Measurements from ENCODE around the gene POLR3K.
"Not testable (repeated sequence)": the region's sequence is repeated elsewhere in the genome, so short reads cannot be mapped to it uniquely, and the experiment has no call there.

POLR3K gene

GRCh38 chr16:42069-42457, 11.3 kb downstream of the POLR3K start:
- DNase-seq = no peak

GRCh38 chr16:41439-42068, 11.9 kb downstream of the POLR3K start:
- no peak for DNase-seq

DNA sequence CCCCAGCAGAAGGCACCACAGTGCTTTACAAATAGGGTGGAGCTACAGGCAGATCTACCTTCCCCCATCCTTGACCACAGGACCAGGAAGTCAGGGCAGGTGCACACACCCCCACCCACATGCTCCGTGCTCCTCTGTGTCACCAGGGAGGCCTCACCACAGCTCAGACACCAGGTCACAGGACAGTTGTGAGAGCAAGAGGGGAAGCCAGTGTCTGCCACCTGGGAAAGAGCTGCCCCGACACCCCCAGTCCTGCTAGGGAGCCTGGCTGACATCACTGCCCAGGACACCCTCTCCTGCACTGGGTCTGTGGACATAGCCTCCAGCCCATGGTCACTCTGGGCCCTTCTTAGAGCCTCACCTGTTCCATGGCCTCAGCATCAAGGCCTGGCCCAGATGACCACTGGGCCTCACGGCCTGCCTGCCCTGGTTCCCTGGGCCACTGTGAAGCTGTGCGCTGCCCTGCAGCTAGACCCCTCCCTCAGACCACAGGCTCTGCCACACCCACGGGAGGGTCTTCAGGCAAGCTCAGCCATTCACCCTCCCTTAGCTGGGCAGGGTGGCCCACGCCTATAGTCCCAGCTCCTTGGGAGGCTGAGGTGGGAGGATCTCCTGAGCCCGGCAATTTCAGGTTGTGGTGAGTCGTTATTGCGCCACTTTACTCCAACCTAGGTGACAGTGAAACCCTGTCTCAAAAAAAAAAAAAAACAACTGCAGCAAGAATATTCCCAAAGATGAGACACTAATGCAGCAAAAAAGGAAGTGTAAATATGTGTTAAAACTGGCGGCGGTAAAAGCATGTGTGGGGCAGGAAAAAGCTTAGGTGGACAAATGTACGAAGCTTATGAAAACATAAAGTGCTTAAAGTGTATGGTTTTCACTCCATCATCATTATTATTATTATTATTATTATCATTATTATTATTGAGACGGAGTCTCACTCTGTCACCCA, 14.2 kb downstream of the POLR3K start:
- peak; percentile 70 for DNase-seq

DNA sequence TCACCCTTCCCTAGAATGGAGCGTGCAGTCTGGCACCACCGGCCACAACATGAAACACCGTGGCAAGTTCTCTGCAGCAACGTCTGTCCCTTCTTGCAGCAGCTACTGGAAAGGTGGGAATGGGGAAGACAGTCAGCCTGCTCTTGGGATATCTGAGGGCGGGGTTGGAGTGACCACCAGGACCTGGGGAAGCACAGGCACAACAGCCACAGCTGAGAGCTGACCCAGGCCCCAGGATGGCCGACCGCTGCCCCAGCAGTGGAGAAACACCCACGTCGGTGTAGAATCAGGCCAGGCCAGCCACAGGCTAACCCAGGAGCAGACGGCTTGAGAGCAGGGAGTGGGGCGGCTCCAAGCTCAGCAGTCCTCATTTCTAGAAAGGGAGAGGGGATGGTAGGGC, 15.2 kb downstream of the POLR3K start:
- not testable (repeated sequence) for DNase-seq

DNA sequence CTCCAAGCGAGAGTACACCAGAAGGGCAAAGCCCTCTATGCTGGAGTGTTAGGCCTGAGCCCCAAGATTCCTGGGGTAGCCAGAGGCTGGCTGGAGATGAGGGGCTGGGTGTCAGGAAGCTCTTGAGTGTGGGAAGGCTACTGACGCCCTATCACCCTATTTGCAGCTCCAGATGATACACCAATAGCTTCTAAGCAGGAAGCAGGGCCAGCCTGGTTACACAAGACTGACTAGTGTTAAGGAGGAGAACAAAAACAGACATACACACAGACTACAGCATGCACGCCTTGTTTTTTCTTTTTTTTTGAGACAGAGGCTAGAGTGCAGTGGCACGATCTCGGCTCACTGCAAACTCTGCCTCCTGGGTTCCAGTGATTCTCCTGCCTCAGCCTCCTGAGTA, 15.9 kb downstream of the POLR3K start:
- DNase-seq = no peak

DNA sequence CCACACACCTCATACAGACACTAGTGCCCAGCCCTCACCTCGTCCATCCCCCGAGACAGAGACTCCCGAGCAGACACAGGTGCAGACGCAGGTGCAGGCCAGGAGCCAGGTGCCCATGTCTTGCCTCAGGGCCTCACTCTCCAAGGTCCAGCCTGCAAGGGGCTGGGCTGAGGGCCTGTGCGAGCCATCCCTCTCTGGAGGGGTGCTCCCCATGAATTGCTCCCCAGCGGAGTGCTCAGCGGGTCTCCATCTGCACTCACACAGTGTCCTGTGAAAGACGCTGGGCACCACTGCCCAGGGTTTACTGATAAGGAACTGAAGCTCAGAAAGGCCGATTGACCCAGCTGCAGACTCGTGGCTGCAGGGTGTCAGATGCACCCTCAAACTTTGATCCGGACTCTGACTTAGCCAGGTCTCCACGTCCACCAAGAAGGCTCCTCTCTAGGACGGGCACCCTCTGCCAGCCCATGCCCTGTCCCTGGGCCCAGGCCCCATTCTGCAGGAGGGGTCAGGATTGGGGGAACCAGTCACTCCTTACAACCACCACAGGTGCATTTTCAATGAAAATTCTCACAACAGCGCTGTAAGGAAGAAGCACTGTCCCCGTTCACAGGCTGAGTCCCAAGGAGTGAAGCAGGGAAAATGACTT, 16.9 kb downstream of the POLR3K start:
- DNase-seq = no peak

DNA sequence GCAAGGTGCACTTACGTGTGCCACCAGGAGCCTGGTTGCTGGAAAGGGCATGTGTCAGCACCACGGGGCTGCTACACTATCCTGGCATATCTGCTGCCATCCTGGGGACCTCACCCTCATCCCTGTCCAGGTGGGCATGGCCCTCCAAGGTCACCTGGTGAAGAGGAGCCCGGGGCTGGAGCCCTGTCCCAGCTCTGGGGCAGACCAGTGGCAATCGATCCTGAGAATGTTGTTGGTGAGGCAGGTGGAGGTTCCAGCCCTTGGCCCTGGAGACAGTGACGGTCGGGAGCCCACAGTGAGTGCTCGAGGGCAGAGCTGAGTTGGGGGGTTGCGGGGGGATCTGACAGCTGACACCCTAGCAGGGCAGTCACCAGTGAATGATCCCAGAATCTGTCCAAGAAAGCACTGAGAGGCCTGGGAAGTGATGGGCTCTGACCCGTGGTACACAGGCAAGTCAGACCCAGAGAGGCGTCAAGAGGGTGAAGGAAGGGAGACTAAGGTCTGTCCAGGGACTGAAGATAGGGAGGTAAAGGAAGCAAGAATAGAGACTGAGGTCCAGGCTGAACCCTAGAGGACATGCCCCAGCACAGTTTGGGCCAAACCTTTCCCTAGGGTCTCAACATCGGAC, 17.6 kb downstream of the POLR3K start:
- DNase-seq = no peak

- no peak for DNase-seq
Observed at GRCh38 chr16:35011-35677, 18.3 kb downstream of the POLR3K start.

- no peak for DNase-seq
Observed at GRCh38 chr16:34648-34987, 18.8 kb downstream of the POLR3K start.

DNA sequence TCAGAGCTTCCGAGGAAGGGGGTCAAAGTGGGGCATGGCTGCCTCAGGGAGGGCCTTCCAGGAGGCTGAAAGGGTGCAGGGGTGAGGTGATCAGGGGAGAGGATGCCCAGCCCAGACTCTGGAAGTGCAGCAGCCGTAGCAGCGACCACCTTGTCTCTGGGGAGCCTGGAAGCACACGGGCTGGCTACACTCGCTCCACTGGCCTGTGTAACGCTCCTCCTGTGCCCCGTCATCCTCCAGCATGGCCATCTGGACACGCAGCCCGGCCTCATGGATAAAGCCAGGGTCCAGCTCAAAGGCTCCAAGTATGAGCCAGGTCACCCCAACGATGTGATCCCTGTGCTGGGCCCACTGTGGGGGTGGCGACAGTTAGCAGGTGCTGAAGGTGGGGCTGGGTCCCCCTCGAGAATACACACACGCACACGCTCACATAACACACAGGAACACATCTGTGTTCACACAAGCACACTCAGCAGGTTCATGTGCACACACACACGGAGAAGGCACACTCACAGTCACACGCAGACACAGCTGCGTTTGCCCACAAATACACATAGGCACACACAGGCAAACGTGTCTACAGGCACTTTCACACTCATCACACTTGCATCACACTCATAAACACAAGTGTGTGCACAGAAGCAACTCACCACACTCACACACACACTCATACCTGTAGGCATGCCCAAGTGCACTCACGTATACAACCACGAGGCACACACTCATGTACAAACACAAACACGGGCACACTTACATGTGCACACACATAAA, 19.3 kb downstream of the POLR3K start:
- no peak for DNase-seq

- DNase-seq = not testable (repeated sequence)
Observed at GRCh38 chr16:33154-33876, 20.1 kb downstream of the POLR3K start.

- not testable (repeated sequence) for DNase-seq
Observed at GRCh38 chr16:30627-31026, 22.8 kb downstream of the POLR3K start.

DNA sequence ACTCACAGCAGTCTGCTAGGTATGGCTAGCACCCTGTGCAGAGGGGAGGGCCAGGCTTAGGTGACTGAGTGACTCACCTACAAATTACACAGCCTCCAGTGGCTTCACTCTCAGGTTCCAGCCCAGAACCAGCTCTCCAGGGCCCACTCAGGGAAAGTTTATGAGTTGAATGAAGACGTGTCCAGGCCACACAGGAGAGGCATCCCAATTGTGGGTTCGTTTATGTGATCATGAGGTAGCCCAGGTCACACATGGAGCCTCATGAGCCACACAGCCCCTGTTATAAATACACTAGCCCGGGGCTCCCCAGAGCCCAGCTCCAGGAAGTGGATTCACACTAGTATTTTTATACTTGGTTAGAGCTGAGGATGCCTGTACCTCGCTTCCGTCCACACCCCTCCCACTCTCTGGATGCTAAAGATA, 27.5 kb downstream of the POLR3K start:
- not testable (repeated sequence) for DNase-seq

DNA sequence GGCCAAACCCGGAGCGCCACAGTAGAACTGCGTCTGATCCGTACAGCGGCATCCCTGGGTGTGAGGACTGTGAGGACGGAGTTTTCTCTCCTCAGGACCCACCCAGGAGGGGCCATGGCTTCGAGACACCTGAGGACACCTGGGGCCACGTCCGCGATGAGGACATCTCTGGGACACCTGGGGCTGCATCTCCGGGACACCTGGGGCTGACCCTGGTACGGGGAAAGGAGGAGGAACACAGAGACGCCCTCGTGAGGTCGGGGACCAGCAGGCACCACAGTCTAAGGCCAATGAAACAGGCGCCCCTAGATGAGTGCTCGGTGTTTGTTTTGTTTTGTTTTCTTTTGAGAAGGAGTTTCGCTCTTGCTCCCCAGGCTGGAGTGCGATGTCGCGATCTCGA, 29.3 kb downstream of the POLR3K start:
- DNase-seq = not testable (repeated sequence)

GRCh38 chr16:20886-21285, 32.5 kb downstream of the POLR3K start:
- not testable (repeated sequence) for DNase-seq

DNA sequence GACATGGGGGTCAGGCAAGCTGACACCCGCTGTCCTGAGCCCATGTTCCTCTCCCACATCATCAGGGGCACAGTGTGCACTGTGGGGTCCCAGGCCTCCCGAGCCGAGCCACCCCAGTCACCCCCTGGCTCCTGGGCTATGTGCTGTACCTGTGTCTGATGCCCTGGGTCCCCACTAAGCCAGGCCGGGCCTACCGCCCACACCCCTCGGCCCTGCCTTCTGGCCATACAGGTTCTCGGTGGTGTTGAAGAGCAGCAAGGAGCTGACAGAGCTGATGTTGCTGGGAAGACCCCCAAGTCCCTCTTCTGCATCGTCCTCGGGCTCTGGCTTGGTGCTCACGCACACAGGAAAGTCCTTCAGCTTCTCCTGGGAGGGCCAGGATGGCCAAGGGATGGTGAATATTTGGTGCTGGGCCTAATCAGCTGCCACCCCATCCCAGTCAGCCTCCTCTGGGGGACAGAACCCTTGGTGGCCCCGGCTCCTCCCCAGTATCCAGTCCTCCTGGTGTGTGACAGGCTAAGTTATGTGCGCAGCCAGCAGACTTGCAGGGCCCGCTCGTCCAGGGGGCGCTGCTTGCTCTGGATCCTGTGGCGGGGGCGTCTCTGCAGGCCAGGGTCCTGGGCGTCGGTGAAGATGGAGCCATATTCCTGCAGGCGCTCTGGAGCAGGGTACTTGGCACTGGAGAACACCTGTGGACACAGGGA, 36.2 kb downstream of the POLR3K start:
- not testable (repeated sequence) for DNase-seq

DNA sequence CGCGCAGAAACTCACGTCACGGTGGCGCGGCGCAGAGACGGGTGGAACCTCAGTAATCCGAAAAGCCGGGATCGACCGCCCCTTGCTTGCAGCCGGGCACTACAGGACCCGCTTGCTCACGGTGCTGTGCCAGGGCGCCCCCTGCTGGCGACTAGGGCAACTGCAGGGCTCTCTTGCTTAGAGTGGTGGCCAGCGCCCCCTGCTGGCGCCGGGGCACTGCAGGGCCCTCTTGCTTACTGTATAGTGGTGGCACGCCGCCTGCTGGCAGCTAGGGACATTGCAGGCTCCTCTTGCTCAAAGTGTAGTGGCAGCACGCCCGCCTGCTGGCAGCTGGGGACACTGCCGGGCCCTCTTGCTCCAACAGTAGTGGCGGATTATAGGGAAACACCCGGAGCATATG, 42.6 kb downstream of the POLR3K start:
- peak; percentile 93 for DNase-seq

- peak; percentile 7 for DNase-seq
Observed at GRCh38 chr16:9903-10665, 43.3 kb downstream of the POLR3K start.
